Measurements from ENCODE around the gene MED25. TPM values are rescaled to one million over a fixed set of nuclear protein-coding genes. Genes with fewer than 3 reads are reported as not detected.

Gene MED25
- total and polyA plus RNA-seq, 5 donors from 2014 or later = 12.7 to 67.9 (median 21.6) TPM

- H3K27me3 Mint-ChIP-seq = no peaks in the 10 kb centered on the region
- no peak overlapping the region for H3K27ac ChIP-seq (ENCODE audit: insufficient read depth, low read length, poor library complexity, severe bottlenecking)
- peaks cover 2% of the 10 kb centered on the region for H3K4me1 ChIP-seq (ENCODE audit: control insufficient read depth, insufficient read depth, low read length, poor library complexity, severe bottlenecking)
- H3K36me3 Mint-ChIP-seq = peaks cover 14% of the 10 kb centered on the region
- peaks cover 46% of the 10 kb centered on the region for H3K36me3 ChIP-seq (ENCODE audit: control insufficient read depth, insufficient read depth, low read length)
- H3K4me1 Mint-ChIP-seq = peaks cover 0 to 9% (median under 1%) of the 10 kb centered on the region in 4 donors
- no peak overlapping the region for H3K4me3 Mint-ChIP-seq
- DNase-seq (no peak), ATAC-seq (ENCODE audit: low read depth in 2 of 2) (no peak)
- H3K27ac Mint-ChIP-seq = no peak overlapping the region
- H3K4me3 ChIP-seq (ENCODE audit: low read depth, low read length) = no peak overlapping the region
- no peaks in the 10 kb centered on the region for H3K27me3 ChIP-seq (ENCODE audit: control insufficient read depth, insufficient read depth, low read length)
- H3K9me3 Mint-ChIP-seq = no peaks in the 10 kb centered on the region
- H3K9me3 ChIP-seq (ENCODE audit: control insufficient read depth in 2 of 2, low read length in 2 of 2) = no peaks in the 10 kb centered on the region
Measured at GRCh38 chr19:49884109-49884508, 66.0 kb downstream of the MED25 start.

DNA sequence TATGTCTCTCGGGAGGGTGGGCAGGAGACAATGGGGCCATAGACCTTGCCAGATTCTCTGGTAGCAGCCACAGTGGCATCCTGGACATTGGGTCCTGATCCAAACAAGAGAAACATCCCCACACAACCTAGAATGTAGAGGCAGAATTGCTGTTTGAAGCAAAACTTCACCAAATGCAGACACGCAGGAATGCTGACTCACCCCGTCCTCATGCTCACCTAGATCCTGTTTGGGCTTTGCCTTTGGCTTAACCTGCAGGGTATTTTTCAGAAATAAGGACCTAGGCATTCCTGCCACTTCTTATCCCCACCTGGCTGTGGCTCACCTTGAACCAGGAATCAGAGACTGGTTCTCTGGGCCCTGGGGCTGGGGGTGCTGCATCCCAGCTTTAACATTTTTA lies 66.7 kb downstream of the MED25 start:
- no peak for DNase-seq
- peaks cover 46% of the 10 kb centered on the region for H3K36me3 ChIP-seq (ENCODE audit: control insufficient read depth, insufficient read depth, low read length)
- Mint-ChIP-seq H3K4me3 (no peak overlapping the region), H3K27me3 (no peaks in the 10 kb centered on the region), H3K4me1 (peaks cover 0 to 6% (median 0%) of the 10 kb centered on the region in 4 donors), H3K36me3 (peaks cover 14% of the 10 kb centered on the region), H3K9me3 (no peaks in the 10 kb centered on the region), H3K27ac (no peak overlapping the region)
- no peaks in the 10 kb centered on the region for H3K27me3 ChIP-seq (ENCODE audit: control insufficient read depth, insufficient read depth, low read length)
- no peaks in the 10 kb centered on the region for H3K9me3 ChIP-seq (ENCODE audit: control insufficient read depth in 2 of 2, low read length in 2 of 2)
- H3K4me3 ChIP-seq (ENCODE audit: low read depth, low read length) = no peak overlapping the region
- ATAC-seq (ENCODE audit: low read depth in 2 of 2) = no peak
- peaks cover 5% of the 10 kb centered on the region for H3K4me1 ChIP-seq (ENCODE audit: control insufficient read depth, insufficient read depth, low read length, poor library complexity, severe bottlenecking)
- no peak overlapping the region for H3K27ac ChIP-seq (ENCODE audit: insufficient read depth, low read length, poor library complexity, severe bottlenecking)

Other genes with a start within 250 kb of the MED25 start
- 124 TPM for gene NOSIP, start 237.7 kb upstream of the MED25 start, total RNA-seq
- 100 to 1,000 TPM; 262 to 385 (median 285) TPM for gene NOSIP, start 237.7 kb upstream of the MED25 start, polyA plus RNA-seq
- gene PRRG2, start 237.0 kb upstream of the MED25 start, total RNA-seq = 0.84 TPM
- gene PRRG2, start 237.0 kb upstream of the MED25 start, polyA plus RNA-seq = not detected
- 50.2 TPM for gene PRR12, start 227.1 kb upstream of the MED25 start, total RNA-seq
- gene PRR12, start 227.1 kb upstream of the MED25 start, polyA plus RNA-seq = under 1 TPM; 0.05 to 0.18 (median 0.16) TPM
- 4.6 TPM for gene RRAS, start 178.1 kb upstream of the MED25 start, total RNA-seq
- 10 to 100 TPM; 17.7 to 22.1 (median 19.8) TPM for gene RRAS, start 178.1 kb upstream of the MED25 start, polyA plus RNA-seq
- 47.4 TPM for gene SCAF1, start 176.1 kb upstream of the MED25 start, total RNA-seq
- gene SCAF1, start 176.1 kb upstream of the MED25 start, polyA plus RNA-seq = under 1 TPM in 3 of 4 donors, not detected in 1; 0.53 to 0.88 (median 0.75) TPM
- gene IRF3, start 152.4 kb upstream of the MED25 start, total RNA-seq = 235 TPM
- 100 to 1,000 TPM in 1 of 4 donors, 10 to 100 TPM in 3; 76.4 to 104 (median 95.9) TPM for gene IRF3, start 152.4 kb upstream of the MED25 start, polyA plus RNA-seq
- gene BCL2L12, start 152.4 kb upstream of the MED25 start, total RNA-seq = 13.6 TPM
- gene BCL2L12, start 152.4 kb upstream of the MED25 start, polyA plus RNA-seq = 10 to 100 TPM; 13.6 to 15.3 (median 15.1) TPM
- 59.2 TPM for gene PRMT1, start 141.0 kb upstream of the MED25 start, total RNA-seq
- gene PRMT1, start 141.0 kb upstream of the MED25 start, polyA plus RNA-seq = 100 to 1,000 TPM; 101 to 118 (median 105) TPM
- 1.7 TPM for gene ADM5, start 128.7 kb upstream of the MED25 start, total RNA-seq
- gene ADM5, start 128.7 kb upstream of the MED25 start, polyA plus RNA-seq = under 1 TPM in 2 of 4 donors, not detected in 2; 0.10 to 0.34 TPM
- 0.47 TPM for gene CPT1C, start 127.2 kb upstream of the MED25 start, total RNA-seq
- under 1 TPM in 3 of 4 donors, not detected in 1; 0.41 to 0.84 (median 0.73) TPM for gene CPT1C, start 127.2 kb upstream of the MED25 start, polyA plus RNA-seq
- gene TSKS, start 55.0 kb upstream of the MED25 start, total RNA-seq = not detected
- gene TSKS, start 55.0 kb upstream of the MED25 start, polyA plus RNA-seq = under 1 TPM; 0.41 to 0.77 (median 0.45) TPM
- gene AP2A1, start 51.3 kb upstream of the MED25 start, total RNA-seq = 49.5 TPM
- 1 to 10 TPM; 5.2 to 7.4 (median 5.6) TPM for gene AP2A1, start 51.3 kb upstream of the MED25 start, polyA plus RNA-seq
- 15.8 TPM for gene FUZ, start 5.0 kb upstream of the MED25 start, total RNA-seq
- 1 to 10 TPM; 4.0 to 8.4 (median 4.9) TPM for gene FUZ, start 5.0 kb upstream of the MED25 start, polyA plus RNA-seq
- 116 TPM for gene PTOV1, start 32.9 kb downstream of the MED25 start, total RNA-seq
- gene PTOV1, start 32.9 kb downstream of the MED25 start, polyA plus RNA-seq = 10 to 100 TPM; 26.8 to 45.6 (median 34.2) TPM
- gene PNKP, start 49.3 kb downstream of the MED25 start, total RNA-seq = 149 TPM
- gene PNKP, start 49.3 kb downstream of the MED25 start, polyA plus RNA-seq = 10 to 100 TPM; 26.2 to 33.5 (median 28.2) TPM
- gene AKT1S1, start 59.1 kb downstream of the MED25 start, total RNA-seq = 12.9 TPM
- 1 to 10 TPM; 3.0 to 4.2 (median 3.8) TPM for gene AKT1S1, start 59.1 kb downstream of the MED25 start, polyA plus RNA-seq
- 48.1 TPM for gene TBC1D17, start 59.4 kb downstream of the MED25 start, total RNA-seq
- gene TBC1D17, start 59.4 kb downstream of the MED25 start, polyA plus RNA-seq = 1 to 10 TPM; 8.8 to 9.7 (median 9.1) TPM
- gene IL4I1, start 78.6 kb downstream of the MED25 start, total RNA-seq = 3.7 TPM
- gene IL4I1, start 78.6 kb downstream of the MED25 start, polyA plus RNA-seq = under 1 TPM; 0.20 to 0.85 (median 0.30) TPM
- gene ATF5, start 110.9 kb downstream of the MED25 start, total RNA-seq = 19.7 TPM
- gene ATF5, start 110.9 kb downstream of the MED25 start, polyA plus RNA-seq = 1 to 10 TPM in 2 of 4 donors, under 1 TPM in 2; 0.60 to 1.5 (median 1.1) TPM
- 43.1 TPM for gene NUP62, start 111.2 kb downstream of the MED25 start, total RNA-seq
- gene NUP62, start 111.2 kb downstream of the MED25 start, polyA plus RNA-seq = 10 to 100 TPM; 40.2 to 47.2 (median 41.3) TPM
- not detected for gene SIGLEC11, start 142.9 kb downstream of the MED25 start, total RNA-seq
- gene SIGLEC11, start 142.9 kb downstream of the MED25 start, polyA plus RNA-seq = not detected
- 99.4 TPM for gene VRK3, start 207.1 kb downstream of the MED25 start, total RNA-seq
- gene VRK3, start 207.1 kb downstream of the MED25 start, polyA plus RNA-seq = 10 to 100 TPM; 87.9 to 99.9 (median 91.4) TPM
- gene ZNF473, start 207.7 kb downstream of the MED25 start, total RNA-seq = 7.5 TPM
- 1 to 10 TPM; 3.5 to 8.3 (median 4.8) TPM for gene ZNF473, start 207.7 kb downstream of the MED25 start, polyA plus RNA-seq

All from CD4-positive, CD25-positive, alpha-beta regulatory T cell (primary cell).